Heart left ventricle (tissue), 16 donors: ENCODE measurements around the gene TSPYL2. TPM values are rescaled to one million over a fixed set of nuclear protein-coding genes. Genes with fewer than 3 reads are reported as not detected.

Experiments
- ATAC-seq, 4 donors: fragments of 200-7000 bp; cut with Tn5 transposase; one replicate each; pipeline ENCODE4 v1.9.1; 2020 to 2022; ENCODE audit warnings: moderate library complexity in 4 of 4, mild to moderate bottlenecking in 3 of 4, moderate number of reproducible peaks in 1 of 4
- DNase-seq, 5 donors: peaks; one replicate each; pipeline ENCODE4 v3.0.0-alpha.2; 2020
- H3K27ac ChIP-seq, 12 donors: fragments of 200-600 bp; sonication (generic) in 4 of 12; one replicate each; pipeline versions ENCODE4 v1.5.0 to v1.8.0; 2016 to 2022; ENCODE audit warnings: mild to moderate bottlenecking in 2 of 12
- H3K27me3 ChIP-seq, 9 donors: fragments of 200-600 bp; sonication (generic) in 2 of 9; one replicate each; pipeline versions ENCODE4 v1.5.1 to v1.8.0; 2016 to 2022; ENCODE audit warnings: mild to moderate bottlenecking in 3 of 9
- H3K36me3 ChIP-seq, 9 donors: fragments of 200-600 bp; sonication (generic) in 2 of 9; one replicate each; pipeline versions ENCODE4 v1.5.0 to v1.8.0; 2018 to 2022; ENCODE audit warnings: mild to moderate bottlenecking in 2 of 9
- H3K4me1 ChIP-seq, 12 donors: fragments of 200-600 bp; sonication (generic) in 4 of 12; one replicate each; pipeline versions ENCODE4 v1.5.0 to v1.8.0; 2016 to 2022; ENCODE audit warnings: mild to moderate bottlenecking in 3 of 12
- H3K4me3 ChIP-seq, 12 donors: fragments of 200-600 bp; sonication (generic) in 4 of 12; one replicate each; pipeline versions ENCODE4 v1.5.0 to v1.8.0; 2017 to 2022; ENCODE audit warnings: mild to moderate bottlenecking in 9 of 12, moderate library complexity in 4 of 12
- H3K9me3 ChIP-seq, 12 donors: fragments of 200-600 bp; sonication (generic) in 4 of 12; one replicate each; pipeline versions ENCODE4 v1.5.0 to v1.8.0; 2016 to 2022; ENCODE audit warnings: mild to moderate bottlenecking in 1 of 12
- POLR2A ChIP-seq, 2 donors: fragments of 450-650 bp; IDR thresholded peaks; one replicate each; pipeline ENCODE4 v1.6.1; 2017; ENCODE audit warnings: antibody characterized with exemption in 2 of 2, mild to moderate bottlenecking in 2 of 2, moderate library complexity in 2 of 2
- WGBS, 4 donors: extraction: QIAGEN DNeasy Blood & Tissue Kit in 2 of 4; methylation state at CpG; one replicate each; pipeline versions ENCODE4 v1.1.5 to v1.1.7; 2013 to 2018; 5-methylcytosine and 5-hydroxymethylcytosine counted together
- intact Hi-C, 10 donors: fragments of 100-400 bp; cut with DNase I; formaldehyde crosslinking; loops; one replicate each; pipeline versions ENCODE4 v1.11.1 to v1.14.2; 2022
- polyA plus RNA-seq, 2 donors: library from polyadenylated mRNA; stranded (reverse); fragments of 200-250 nt; gene quantifications; one replicate each; pipeline ENCODE4 v1.2.3, GENCODE V29; 2013
- total RNA-seq, 9 donors: library from RNA; depleted of rRNA in 2 of 9; stranded (reverse); fragments of >200 nt in 2 of 9; fragmentation: NEBNext Ultra II Directional in 3 of 9; extraction: Animal tissue kit (Norgen Biotek cat#: 25700) in 3 of 9; gene quantifications; one replicate each; pipeline versions ENCODE4 v1.1.0 to v1.2.4, GENCODE V29; 2016 to 2023
- TF ChIP-seq, protein P1 (sequence below), 12 donors: fragments of 200-600 bp; sonication (generic) in 4 of 12; IDR thresholded peaks; one replicate each; pipeline versions ENCODE4 v1.5.0 to v1.8.0; 2018 to 2022; ENCODE audit warnings: antibody characterized with exemption in 12 of 12, mild to moderate bottlenecking in 5 of 12
- donor health status: ischemic (EF 13 %, LVEDD 7.1; RV severe dilation, severe dysfunction).
- donor health status: healthy with polysubstance abuse.
- donor health status: DM: no; HTN: yes; CAD: no.
- donor health status: DM: no; HTN: no; CAD: no.
- donor health status: ischemic (EF 25% LVEDD 6.9; RV normal size, moderate dysfunction).
- donor health status: ischemic (EF 25% LVEDD 5.7; RV mildly dilated, moderate dysfunction).
- donor health status: healthy.
- donor health status: DM: yes; HTN: yes; CAD: no.
- donor health status: ischemic (EF 35%, LVEDD 5.7; RV mildly dilated, moderate dysfunction).
- donor health status: nonischemic (EF 11% LVEDD 7.7; RV severe dilation, severe dysfunction).
- donor health status: DM: yes; HTN: yes; CAD: no.
- donor health status: PGD.
- donor health status: ischemic (EF 29% LVEDD 5.4; RV normal size, mild dysfunction).
- donor health status: nonischemic (EF 23%, LVEDD 6.1; RV moderate dilation, normal function).

Gene TSPYL2
- total and polyA plus RNA-seq, 11 donors: 17.7 to 167 (median 29.4) TPM

DNA sequence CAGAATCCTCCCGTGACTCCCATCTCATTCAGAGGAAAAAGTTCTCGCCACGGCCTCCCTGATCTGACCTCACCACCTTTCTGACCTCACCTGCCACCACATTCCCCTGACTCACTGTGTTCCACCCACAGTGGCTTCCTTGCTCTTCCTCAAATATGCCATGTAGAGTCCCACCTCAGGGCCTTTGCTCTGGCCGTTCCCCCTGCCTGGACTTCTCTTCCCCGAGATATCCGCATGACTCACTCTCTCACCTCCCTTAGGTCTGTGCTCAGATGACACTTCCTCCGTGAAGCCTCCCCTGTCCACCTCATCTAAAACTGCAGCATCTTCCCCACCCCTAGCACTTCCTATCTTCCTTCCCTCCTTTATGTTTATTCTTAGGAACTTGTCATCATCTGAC lies 7.2 kb upstream of the TSPYL2 start:
- intact Hi-C loops: no loop called here
- WGBS, 4 donors: 77 to 86% (median 78%) methylated on average over 7 of the region's 7 CpGs
- ATAC-seq: no peak

GRCh38 chrX:53076671-53077070 lies 5.5 kb upstream of the TSPYL2 start:
- no peak overlapping the region for H3K4me3 ChIP-seq
- peaks cover 0 to 5% (median 0%) of the 10 kb centered on the region in 9 donors for H3K27me3 ChIP-seq
- DNase-seq: no peak
- 92 to 97% (median 95%) methylated on average over 21 of the region's 21 CpGs for WGBS, 4 donors
- intact Hi-C loops: no loop called here
- H3K36me3 ChIP-seq: no peaks in the 10 kb centered on the region
- no peaks in the 10 kb centered on the region for H3K9me3 ChIP-seq
- TF ChIP-seq POLR2A (IDR thresholded peaks at IDR 0.05): no peak
- TF ChIP-seq, protein P1, sequence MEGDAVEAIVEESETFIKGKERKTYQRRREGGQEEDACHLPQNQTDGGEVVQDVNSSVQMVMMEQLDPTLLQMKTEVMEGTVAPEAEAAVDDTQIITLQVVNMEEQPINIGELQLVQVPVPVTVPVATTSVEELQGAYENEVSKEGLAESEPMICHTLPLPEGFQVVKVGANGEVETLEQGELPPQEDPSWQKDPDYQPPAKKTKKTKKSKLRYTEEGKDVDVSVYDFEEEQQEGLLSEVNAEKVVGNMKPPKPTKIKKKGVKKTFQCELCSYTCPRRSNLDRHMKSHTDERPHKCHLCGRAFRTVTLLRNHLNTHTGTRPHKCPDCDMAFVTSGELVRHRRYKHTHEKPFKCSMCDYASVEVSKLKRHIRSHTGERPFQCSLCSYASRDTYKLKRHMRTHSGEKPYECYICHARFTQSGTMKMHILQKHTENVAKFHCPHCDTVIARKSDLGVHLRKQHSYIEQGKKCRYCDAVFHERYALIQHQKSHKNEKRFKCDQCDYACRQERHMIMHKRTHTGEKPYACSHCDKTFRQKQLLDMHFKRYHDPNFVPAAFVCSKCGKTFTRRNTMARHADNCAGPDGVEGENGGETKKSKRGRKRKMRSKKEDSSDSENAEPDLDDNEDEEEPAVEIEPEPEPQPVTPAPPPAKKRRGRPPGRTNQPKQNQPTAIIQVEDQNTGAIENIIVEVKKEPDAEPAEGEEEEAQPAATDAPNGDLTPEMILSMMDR (IDR thresholded peaks at IDR 0.05): no peak
- H3K4me1 ChIP-seq: peaks cover 0 to 3% (median 0%) of the 10 kb centered on the region in 12 donors
- no peak for ATAC-seq
- H3K27ac ChIP-seq: no peak overlapping the region

More for the DNA sequence above, 7.2 kb upstream of the TSPYL2 start:
- peaks cover 0 to 3% (median 0%) of the 10 kb centered on the region in 12 donors for H3K4me1 ChIP-seq
- no peak overlapping the region for H3K4me3 ChIP-seq
- peaks cover 0 to 11% (median 0%) of the 10 kb centered on the region in 9 donors for H3K27me3 ChIP-seq
- no peak for TF ChIP-seq POLR2A (IDR thresholded peaks at IDR 0.05)
- TF ChIP-seq, protein P1 (IDR thresholded peaks at IDR 0.05): no peak
- no peaks in the 10 kb centered on the region for H3K9me3 ChIP-seq
- no peaks in the 10 kb centered on the region for H3K36me3 ChIP-seq
- H3K27ac ChIP-seq: no peak overlapping the region
- no peak for DNase-seq

DNA sequence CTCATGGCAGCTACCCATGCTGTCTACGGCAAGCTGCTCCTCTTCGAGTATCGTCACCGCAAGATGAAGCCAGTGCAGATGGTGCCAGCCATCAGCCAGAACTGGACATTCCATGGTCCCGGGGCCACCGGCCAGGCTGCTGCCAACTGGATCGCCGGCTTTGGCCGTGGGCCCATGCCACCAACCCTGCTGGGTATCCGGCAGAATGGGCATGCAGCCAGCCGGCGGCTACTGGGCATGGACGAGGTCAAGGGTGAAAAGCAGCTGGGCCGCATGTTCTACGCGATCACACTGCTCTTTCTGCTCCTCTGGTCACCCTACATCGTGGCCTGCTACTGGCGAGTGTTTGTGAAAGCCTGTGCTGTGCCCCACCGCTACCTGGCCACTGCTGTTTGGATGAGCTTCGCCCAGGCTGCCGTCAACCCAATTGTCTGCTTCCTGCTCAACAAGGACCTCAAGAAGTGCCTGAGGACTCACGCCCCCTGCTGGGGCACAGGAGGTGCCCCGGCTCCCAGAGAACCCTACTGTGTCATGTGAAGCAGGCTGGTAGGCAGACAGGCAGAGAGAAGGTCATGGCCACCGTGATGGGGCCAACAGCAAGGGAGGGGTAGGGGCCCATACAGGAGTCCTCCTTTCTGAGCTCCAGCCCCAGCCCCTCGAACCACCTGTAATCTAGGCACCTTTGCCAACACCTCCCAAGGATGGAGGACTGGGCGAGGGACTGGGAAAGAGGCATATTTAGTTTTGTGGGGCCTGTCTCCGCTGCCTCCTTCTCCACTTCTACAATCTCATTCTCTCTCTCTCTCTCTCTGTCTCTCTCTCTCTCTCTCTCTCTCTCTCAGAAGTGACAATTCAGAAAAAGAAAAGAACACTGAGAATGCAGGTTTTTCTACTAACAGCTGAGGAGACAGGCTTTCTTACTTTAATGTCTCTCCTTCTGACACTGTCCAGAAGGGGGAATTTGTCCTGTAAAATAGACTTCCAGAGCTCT lies 4.7 kb upstream of the TSPYL2 start:
- WGBS, 4 donors: 86 to 96% (median 91%) methylated on average over 15 to 27 of the region's 27 CpGs
- H3K4me3 ChIP-seq: no peak overlapping the region
- no peak overlapping the region for H3K27ac ChIP-seq
- H3K27me3 ChIP-seq: peaks cover 0 to 5% (median 0%) of the 10 kb centered on the region in 9 donors
- H3K9me3 ChIP-seq: no peaks in the 10 kb centered on the region
- no peak for DNase-seq
- ATAC-seq: no peak
- intact Hi-C loops: no loop called here
- H3K4me1 ChIP-seq: no peaks in the 10 kb centered on the region
- TF ChIP-seq POLR2A (IDR thresholded peaks at IDR 0.05): no peak
- TF ChIP-seq, protein P1 (IDR thresholded peaks at IDR 0.05): no peak
- no peaks in the 10 kb centered on the region for H3K36me3 ChIP-seq

DNA sequence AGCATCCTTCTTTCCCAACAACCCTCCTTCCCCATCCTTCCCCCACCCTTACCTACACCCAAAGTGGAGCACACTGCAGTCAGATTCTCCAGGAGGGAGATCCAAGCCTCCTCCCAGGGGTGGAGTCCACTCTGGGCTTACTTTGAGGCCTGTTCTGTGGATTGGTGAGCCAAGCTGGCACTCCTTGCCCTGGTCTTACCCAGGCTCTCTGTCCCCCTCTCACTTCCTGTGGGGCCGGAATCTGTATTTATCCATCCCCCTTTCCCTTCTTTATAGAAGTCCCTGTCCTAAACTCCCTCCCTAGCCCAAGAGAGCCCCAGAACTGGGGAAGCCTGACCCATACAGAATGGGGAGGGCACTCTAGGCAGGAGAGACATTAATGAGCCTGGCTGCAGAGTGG lies 3.2 kb upstream of the TSPYL2 start:
- no peaks in the 10 kb centered on the region for H3K9me3 ChIP-seq
- TF ChIP-seq, protein P1 (IDR thresholded peaks at IDR 0.05): no peak
- no peak for TF ChIP-seq POLR2A (IDR thresholded peaks at IDR 0.05)
- DNase-seq (no peak), ATAC-seq (no peak)
- no peak overlapping the region for H3K4me3 ChIP-seq
- WGBS, 4 donors: 70 to 93% (median 85%) methylated on average over 1 of the region's 1 CpG
- H3K27me3 ChIP-seq: peaks cover 0 to 5% (median 0%) of the 10 kb centered on the region in 9 donors
- peaks cover 0 to 1% (median 0%) of the 10 kb centered on the region in 9 donors for H3K36me3 ChIP-seq
- peaks cover 0 to 11% (median under 1%) of the 10 kb centered on the region in 12 donors for H3K4me1 ChIP-seq
- no peak overlapping the region for H3K27ac ChIP-seq
- intact Hi-C loops: no loop called here
